Ovary (tissue), 9 donors: ENCODE results near the gene GRK5. TPM values are rescaled to one million over a fixed set of nuclear protein-coding genes. Genes with fewer than 3 reads are reported as not detected.
A peak's percentile ranks its signal among the peaks of the same experiment; 100 is the strongest.

Source experiments
- DNase-seq, 5 donors: peaks; one replicate each; pipeline ENCODE4 v3.0.0-alpha.2; 2019 to 2020
- H3K27ac ChIP-seq, 2 donors: fragments of 200-600 bp; one replicate each; pipeline versions ENCODE4 v1.5.1 to v1.8.0; 2019 to 2022
- H3K27me3 ChIP-seq: fragments of 200-600 bp; one replicate; pipeline ENCODE4 v1.8.0; 2022
- H3K36me3 ChIP-seq: fragments of 200-600 bp; sonication (generic); one replicate; pipeline ENCODE4 v1.5.1; 2019
- H3K4me1 ChIP-seq: one replicate; pipeline ENCODE4 v1.8.1; 2013; ENCODE audit warnings: mild to moderate bottlenecking, moderate library complexity; ENCODE audit not compliant: insufficient read depth
- H3K4me3 ChIP-seq: fragments of 200-600 bp; sonication (generic); one replicate; pipeline ENCODE4 v1.5.1; 2017
- H3K9me3 ChIP-seq, 2 donors: fragments of 200-600 bp in 1 of 2; sonication (generic) in 1 of 2; one replicate each; pipeline versions ENCODE4 v1.5.1 to v1.8.1; 2013 to 2019; ENCODE audit warnings: mild to moderate bottlenecking in 1 of 2, moderate library complexity in 1 of 2
- CTCF ChIP-seq, 3 donors: fragments of 450-650 bp in 2 of 3; fragments of 200-600 bp in 1 of 3; IDR thresholded peaks; one replicate each; pipeline versions ENCODE4 v1.5.1 to v1.8.0; 2016 to 2022; ENCODE audit warnings: antibody characterized with exemption in 3 of 3, mild to moderate bottlenecking in 1 of 3
- EP300 ChIP-seq: sonication (generic); formaldehyde crosslinking; IDR thresholded peaks from one replicate; pipeline ENCODE4 v1.6.1; 2017; ENCODE audit warnings: antibody characterized with exemption
- POLR2A ChIP-seq: fragments of 450-650 bp; IDR thresholded peaks from one replicate; pipeline ENCODE4 v1.6.1; 2017; ENCODE audit warnings: antibody characterized with exemption, mild to moderate bottlenecking, moderate library complexity
- WGBS, 3 donors: extraction: QIAGEN DNeasy Blood & Tissue Kit in 1 of 3; methylation state at CpG; one replicate each; pipeline versions ENCODE4 v1.1.5 to v1.1.7; 2013 to 2017; 5-methylcytosine and 5-hydroxymethylcytosine counted together
- intact Hi-C, 4 donors: fragments of 100-400 bp; cut with DNase I; formaldehyde crosslinking; loops; one replicate each; pipeline versions ENCODE4 v1.11.0 to v1.15.1; 2022 to 2023
- polyA plus RNA-seq, 2 donors: library from polyadenylated mRNA; stranded (reverse); fragments of 200-250 nt in 1 of 2; fragments of 350-450 nt in 1 of 2; fragmentation: Illumina TruSeq in 1 of 2; extraction: RNeasy Lipid Tissue Mini Kit (QIAGEN cat#74804) in 1 of 2; gene quantifications; one replicate each; pipeline ENCODE4 v1.2.3, GENCODE V29; 2013 to 2014
- total RNA-seq, 7 donors: library from RNA; depleted of rRNA in 2 of 7; stranded (reverse); fragments of >200 nt in 2 of 7; fragmentation: NEBNext Ultra II Directional in 3 of 7; extraction: Animal tissue kit (Norgen Biotek cat#: 25700) in 3 of 7; gene quantifications; one replicate each; pipeline versions ENCODE4 v1.1.0 to v1.2.4, GENCODE V29; 2016 to 2023
- donor health status: DM: no; HTN: no; CAD: no; lungs with moderate emphysema.
- donor health status: DM: no; HTN: no; CAD: no.
- donor health status: Bipolar disorder and iron deficiency.
- donor health status: DM: yes; HTN: yes; CAD: no.
- donor health status: DM: no; HTN: no; CAD: no.
- donor health status: DM: yes; HTN: yes; CAD: no.

GRK5 gene
- total and polyA plus RNA-seq, 9 donors = 10.0 to 115 (median 38.2) TPM

GRCh38 chr10:119250641-119251314 is 43.4 kb downstream of the GRK5 start:
- Histone ChIP-seq H3K4me1 (peaks cover 48% of the 10 kb centered on the region), H3K27ac (peak overlapping the region; percentile 10 to 91), H3K27me3 (no peaks in the 10 kb centered on the region), H3K36me3 (no peaks in the 10 kb centered on the region), H3K9me3 (no peaks in the 10 kb centered on the region), H3K4me3 (no peak overlapping the region)
- DNase-seq = peak in 1 of 5 donors; percentile 27
- intact Hi-C loops = loop anchor here in 2 of 4 donors (2.0 to 10.0 kb wide), 3 partner anchors 42 to 164 kb away; partner anchors contain the start of gene GRK5 (in 1 of the 2)
- 3 to 12% (median 3%) methylated on average over 10 of the region's 10 CpGs for WGBS, 3 donors
- no peak for TF ChIP-seq POLR2A
- TF ChIP-seq CTCF (IDR thresholded peaks at IDR 0.05) = peak in 1 of 3 donors; percentile 6

GRCh38 chr10:119251315-119251708 is 43.9 kb downstream of the GRK5 start:
- intact Hi-C loops = loop anchor here in 2 of 4 donors (2.0 to 10.0 kb wide), 3 partner anchors 43 to 163 kb away; partner anchors contain the start of gene GRK5 (in 1 of the 2)
- Histone ChIP-seq H3K9me3 (no peaks in the 10 kb centered on the region), H3K27me3 (no peaks in the 10 kb centered on the region), H3K4me1 (peaks cover 50% of the 10 kb centered on the region), H3K36me3 (no peaks in the 10 kb centered on the region), H3K4me3 (no peak overlapping the region), H3K27ac (peak overlapping the region; percentile 86 to 91)
- DNase-seq = peak in 3 of 5 donors; percentile 39 to 63 (median 47)
- TF ChIP-seq EP300 = no peak
- no peak for TF ChIP-seq POLR2A
- TF ChIP-seq CTCF (IDR thresholded peaks at IDR 0.05) = no peak
- WGBS, 3 donors = 9 to 12% (median 10%) methylated on average over 7 of the region's 7 CpGs

DNA sequence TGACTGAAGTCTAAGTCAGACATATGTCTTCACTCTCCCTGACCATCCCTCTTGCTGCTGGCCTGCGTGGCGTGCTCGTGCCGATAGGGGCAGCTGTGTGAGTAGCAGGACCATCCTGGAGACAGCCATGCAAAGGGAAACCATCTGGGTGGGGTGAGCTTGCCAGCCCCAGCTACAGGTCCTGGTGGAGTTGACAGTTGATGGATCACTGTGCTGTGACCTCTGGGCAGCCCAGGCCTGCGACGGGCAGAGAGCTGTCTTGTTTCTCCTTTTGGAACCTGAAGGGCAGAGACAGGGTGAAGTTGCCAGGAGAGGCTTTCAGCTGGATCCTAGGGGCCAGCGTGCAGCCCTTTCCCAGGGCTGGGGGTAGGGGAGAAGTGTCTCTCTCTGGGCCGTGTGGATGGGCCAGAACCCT is 44.7 kb downstream of the GRK5 start:
- Histone ChIP-seq H3K9me3 (no peaks in the 10 kb centered on the region), H3K4me1 (peaks cover 44% of the 10 kb centered on the region), H3K27ac (peak overlapping the region; percentile 86 to 91), H3K27me3 (no peaks in the 10 kb centered on the region), H3K4me3 (no peak overlapping the region), H3K36me3 (no peaks in the 10 kb centered on the region)
- peak in 4 of 5 donors; percentile 50 to 67 (median 56) for DNase-seq
- 40 to 60% (median 57%) methylated on average over 8 of the region's 8 CpGs for WGBS, 3 donors
- TF ChIP-seq CTCF (IDR thresholded peaks at IDR 0.05) = peak in 1 of 3 donors; percentile 25
- no peak for TF ChIP-seq EP300
- no peak for TF ChIP-seq POLR2A
- intact Hi-C loops = loop anchor here in 1 of 4 donors (5.0 to 10.0 kb wide), 2 partner anchors 45 to 163 kb away; partner anchors contain the start of gene GRK5

- Histone ChIP-seq H3K9me3 (no peaks in the 10 kb centered on the region), H3K27me3 (no peaks in the 10 kb centered on the region), H3K36me3 (no peaks in the 10 kb centered on the region), H3K27ac (peak overlapping the region; percentile 86 to 91), H3K4me1 (peaks cover 45% of the 10 kb centered on the region), H3K4me3 (no peak overlapping the region)
- peak in 2 of 5 donors; percentile 27 to 39 for DNase-seq
- WGBS, 3 donors = 84 to 93% (median 91%) methylated on average over 10 of the region's 10 CpGs
- intact Hi-C loops = loop anchor here in 1 of 4 donors (5.0 to 10.0 kb wide), 2 partner anchors 45 to 162 kb away; partner anchors contain the start of gene GRK5
- TF ChIP-seq CTCF (IDR thresholded peaks at IDR 0.05) (no peak), EP300 (no peak), POLR2A (no peak)
Observed at GRCh38 chr10:119252470-119253151, 45.2 kb downstream of the GRK5 start.
